Spleen (tissue), 7 donors: ENCODE measurements around the gene UGT2B28.
"Not testable (repeated sequence)": the region's sequence is repeated elsewhere in the genome, so short reads cannot be mapped to it uniquely, and the experiment has no call there.

Experiments used
- POLR2A ChIP-seq, 3 donors: fragments of 450-650 bp; IDR thresholded peaks; one replicate each; pipeline ENCODE4 v1.5.1; 2017; ENCODE audit warnings: antibody characterized with exemption in 3 of 3, mild to moderate bottlenecking in 1 of 3
- POLR2AphosphoS5 ChIP-seq, 3 donors: sonication (generic); formaldehyde crosslinking; IDR thresholded peaks; one replicate each; pipeline ENCODE4 v1.5.1; 2017; ENCODE audit warnings: antibody characterized with exemption in 3 of 3
- TF ChIP-seq, protein P1 (sequence below), 11 experiments: fragments of 200-600 bp in 7 of 11; fragments of 450-650 bp in 4 of 11; sonication (generic) in 4 of 11; IDR thresholded peaks in 8 of 11; conservative IDR thresholded peaks in 3 of 11; 1 replicate in 7 of 11; 2 replicates in 4 of 11; pipeline versions ENCODE4 v1.4.0 to v1.8.0; 2016 to 2021; ENCODE audit warnings: antibody characterized with exemption in 11 of 11, inconsistent platforms in 4 of 11, mild to moderate bottlenecking in 1 of 11
- donor health status: DM: no; HTN: no; CAD: no; lungs with moderate emphysema.
- donor health status: DM: no; HTN: no; CAD: no.
- donor health status: DM: no; HTN: no; CAD: no.

- TF ChIP-seq, protein P1, sequence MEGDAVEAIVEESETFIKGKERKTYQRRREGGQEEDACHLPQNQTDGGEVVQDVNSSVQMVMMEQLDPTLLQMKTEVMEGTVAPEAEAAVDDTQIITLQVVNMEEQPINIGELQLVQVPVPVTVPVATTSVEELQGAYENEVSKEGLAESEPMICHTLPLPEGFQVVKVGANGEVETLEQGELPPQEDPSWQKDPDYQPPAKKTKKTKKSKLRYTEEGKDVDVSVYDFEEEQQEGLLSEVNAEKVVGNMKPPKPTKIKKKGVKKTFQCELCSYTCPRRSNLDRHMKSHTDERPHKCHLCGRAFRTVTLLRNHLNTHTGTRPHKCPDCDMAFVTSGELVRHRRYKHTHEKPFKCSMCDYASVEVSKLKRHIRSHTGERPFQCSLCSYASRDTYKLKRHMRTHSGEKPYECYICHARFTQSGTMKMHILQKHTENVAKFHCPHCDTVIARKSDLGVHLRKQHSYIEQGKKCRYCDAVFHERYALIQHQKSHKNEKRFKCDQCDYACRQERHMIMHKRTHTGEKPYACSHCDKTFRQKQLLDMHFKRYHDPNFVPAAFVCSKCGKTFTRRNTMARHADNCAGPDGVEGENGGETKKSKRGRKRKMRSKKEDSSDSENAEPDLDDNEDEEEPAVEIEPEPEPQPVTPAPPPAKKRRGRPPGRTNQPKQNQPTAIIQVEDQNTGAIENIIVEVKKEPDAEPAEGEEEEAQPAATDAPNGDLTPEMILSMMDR (IDR thresholded peaks at IDR 0.05 in 8 of 11, conservative IDR thresholded peaks at IDR 0.05 in 3 of 11), result not testable (repeated sequence)
- not testable (repeated sequence) for TF ChIP-seq POLR2A, POLR2AphosphoS5 (IDR thresholded peaks at IDR 0.05)
Observed at GRCh38 chr4:69335485-69335884, 55.2 kb downstream of the UGT2B28 start.
